A549 (cell line): Measurements from ENCODE around the gene RAB18.

ENCODE experiments used
- ESRRA ChIP-seq: fragments of 150-350 bp; IDR thresholded peaks from 2 replicates; pipeline ENCODE4 v1.6.1; 2014; ENCODE audit warnings: mild to moderate bottlenecking, low read length, borderline replicate concordance
- HOXB5 ChIP-seq: fragments of 250-450 bp; sonication (Bioruptor Pico); IDR thresholded peaks from 2 replicates; pipeline ENCODE4 v1.5.0; 2020; ENCODE audit warnings: mild to moderate bottlenecking, moderate library complexity
- JUNB ChIP-seq: fragments of >200 bp; sonication (Bioruptor Twin); formaldehyde crosslinking; IDR thresholded peaks from 2 replicates; pipeline ENCODE4 v1.6.1; 2016
- KDM1A ChIP-seq: fragments of 200-600 bp; sonication (generic); IDR thresholded peaks from 2 replicates; pipeline ENCODE4 v1.6.1; 2016; ENCODE audit warnings: low read depth, mild to moderate bottlenecking
- NFE2L2 ChIP-seq: fragments of 150-350 bp; conservative IDR thresholded peaks from 2 replicates; pipeline ENCODE4 v1.6.1; 2014; ENCODE audit warnings: low read length
- NR3C1 ChIP-seq: fragments of >200 bp; sonication (Bioruptor Twin); formaldehyde crosslinking; IDR thresholded peaks from 3 replicates; pipeline ENCODE4 v1.6.1; 2017
- POLR2A ChIP-seq: IDR thresholded peaks from 2 replicates; pipeline ENCODE4 v1.6.1; 2012; ENCODE audit warnings: mild to moderate bottlenecking, low read length
- TF ChIP-seq, protein P1 (sequence below): fragments of >200 bp; sonication (Bioruptor Twin); formaldehyde crosslinking; IDR thresholded peaks from 3 replicates; pipeline ENCODE4 v1.5.1; 2016
- TF ChIP-seq, protein P2 (sequence below): IDR thresholded peaks from 2 replicates; pipeline ENCODE4 v1.6.1; 2012
- TF ChIP-seq, protein P3 (sequence below): fragments of 450-650 bp; IDR thresholded peaks from 2 replicates; pipeline ENCODE4 v1.6.1; 2014; ENCODE audit warnings: antibody characterized with exemption
- TF ChIP-seq, protein P4 (sequence below): fragments of >200 bp; sonication (Bioruptor Twin); formaldehyde crosslinking; IDR thresholded peaks from 3 replicates; pipeline ENCODE4 v1.6.1; 2016
- TF ChIP-seq, protein P5 (sequence below): fragments of 200-600 bp; sonication (generic); IDR thresholded peaks from 2 replicates; pipeline ENCODE4 v1.6.1; 2016; ENCODE audit warnings: antibody characterized with exemption, mild to moderate bottlenecking, moderate library complexity

DNA sequence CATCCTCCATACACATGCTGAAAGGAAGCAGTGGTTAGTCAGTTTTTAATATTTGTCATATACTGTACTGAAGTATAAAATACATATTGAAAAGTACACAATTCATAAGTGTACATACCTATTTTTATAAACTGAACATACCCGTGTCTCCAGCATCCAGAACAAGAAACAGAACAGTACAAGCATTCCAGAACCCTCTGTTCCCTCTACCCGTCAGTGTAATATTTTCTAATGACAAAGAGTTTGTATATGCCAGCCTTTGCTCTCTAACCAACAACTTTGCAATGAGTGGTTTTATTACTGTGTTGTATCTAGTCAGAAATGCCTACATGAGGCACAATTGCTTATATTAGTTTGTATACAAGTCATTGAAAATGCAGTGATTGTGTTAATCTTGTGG, 18.7 kb upstream of the RAB18 start:
- no peak for TF ChIP-seq HOXB5 (CRISPR knock-in tag)
- TF ChIP-seq, protein P1, sequence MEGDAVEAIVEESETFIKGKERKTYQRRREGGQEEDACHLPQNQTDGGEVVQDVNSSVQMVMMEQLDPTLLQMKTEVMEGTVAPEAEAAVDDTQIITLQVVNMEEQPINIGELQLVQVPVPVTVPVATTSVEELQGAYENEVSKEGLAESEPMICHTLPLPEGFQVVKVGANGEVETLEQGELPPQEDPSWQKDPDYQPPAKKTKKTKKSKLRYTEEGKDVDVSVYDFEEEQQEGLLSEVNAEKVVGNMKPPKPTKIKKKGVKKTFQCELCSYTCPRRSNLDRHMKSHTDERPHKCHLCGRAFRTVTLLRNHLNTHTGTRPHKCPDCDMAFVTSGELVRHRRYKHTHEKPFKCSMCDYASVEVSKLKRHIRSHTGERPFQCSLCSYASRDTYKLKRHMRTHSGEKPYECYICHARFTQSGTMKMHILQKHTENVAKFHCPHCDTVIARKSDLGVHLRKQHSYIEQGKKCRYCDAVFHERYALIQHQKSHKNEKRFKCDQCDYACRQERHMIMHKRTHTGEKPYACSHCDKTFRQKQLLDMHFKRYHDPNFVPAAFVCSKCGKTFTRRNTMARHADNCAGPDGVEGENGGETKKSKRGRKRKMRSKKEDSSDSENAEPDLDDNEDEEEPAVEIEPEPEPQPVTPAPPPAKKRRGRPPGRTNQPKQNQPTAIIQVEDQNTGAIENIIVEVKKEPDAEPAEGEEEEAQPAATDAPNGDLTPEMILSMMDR, result no peak
- TF ChIP-seq, protein P2, sequence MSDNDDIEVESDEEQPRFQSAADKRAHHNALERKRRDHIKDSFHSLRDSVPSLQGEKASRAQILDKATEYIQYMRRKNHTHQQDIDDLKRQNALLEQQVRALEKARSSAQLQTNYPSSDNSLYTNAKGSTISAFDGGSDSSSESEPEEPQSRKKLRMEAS, result no peak
- TF ChIP-seq, protein P3, sequence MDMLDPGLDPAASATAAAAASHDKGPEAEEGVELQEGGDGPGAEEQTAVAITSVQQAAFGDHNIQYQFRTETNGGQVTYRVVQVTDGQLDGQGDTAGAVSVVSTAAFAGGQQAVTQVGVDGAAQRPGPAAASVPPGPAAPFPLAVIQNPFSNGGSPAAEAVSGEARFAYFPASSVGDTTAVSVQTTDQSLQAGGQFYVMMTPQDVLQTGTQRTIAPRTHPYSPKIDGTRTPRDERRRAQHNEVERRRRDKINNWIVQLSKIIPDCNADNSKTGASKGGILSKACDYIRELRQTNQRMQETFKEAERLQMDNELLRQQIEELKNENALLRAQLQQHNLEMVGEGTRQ, result no peak
- TF ChIP-seq KDM1A, result no peak
- no peak for TF ChIP-seq JUNB
- no peak for TF ChIP-seq NR3C1
- TF ChIP-seq, protein P4, sequence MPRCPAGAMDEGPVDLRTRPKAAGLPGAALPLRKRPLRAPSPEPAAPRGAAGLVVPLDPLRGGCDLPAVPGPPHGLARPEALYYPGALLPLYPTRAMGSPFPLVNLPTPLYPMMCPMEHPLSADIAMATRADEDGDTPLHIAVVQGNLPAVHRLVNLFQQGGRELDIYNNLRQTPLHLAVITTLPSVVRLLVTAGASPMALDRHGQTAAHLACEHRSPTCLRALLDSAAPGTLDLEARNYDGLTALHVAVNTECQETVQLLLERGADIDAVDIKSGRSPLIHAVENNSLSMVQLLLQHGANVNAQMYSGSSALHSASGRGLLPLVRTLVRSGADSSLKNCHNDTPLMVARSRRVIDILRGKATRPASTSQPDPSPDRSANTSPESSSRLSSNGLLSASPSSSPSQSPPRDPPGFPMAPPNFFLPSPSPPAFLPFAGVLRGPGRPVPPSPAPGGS, result no peak
- TF ChIP-seq POLR2A, result no peak
- TF ChIP-seq, protein P5, sequence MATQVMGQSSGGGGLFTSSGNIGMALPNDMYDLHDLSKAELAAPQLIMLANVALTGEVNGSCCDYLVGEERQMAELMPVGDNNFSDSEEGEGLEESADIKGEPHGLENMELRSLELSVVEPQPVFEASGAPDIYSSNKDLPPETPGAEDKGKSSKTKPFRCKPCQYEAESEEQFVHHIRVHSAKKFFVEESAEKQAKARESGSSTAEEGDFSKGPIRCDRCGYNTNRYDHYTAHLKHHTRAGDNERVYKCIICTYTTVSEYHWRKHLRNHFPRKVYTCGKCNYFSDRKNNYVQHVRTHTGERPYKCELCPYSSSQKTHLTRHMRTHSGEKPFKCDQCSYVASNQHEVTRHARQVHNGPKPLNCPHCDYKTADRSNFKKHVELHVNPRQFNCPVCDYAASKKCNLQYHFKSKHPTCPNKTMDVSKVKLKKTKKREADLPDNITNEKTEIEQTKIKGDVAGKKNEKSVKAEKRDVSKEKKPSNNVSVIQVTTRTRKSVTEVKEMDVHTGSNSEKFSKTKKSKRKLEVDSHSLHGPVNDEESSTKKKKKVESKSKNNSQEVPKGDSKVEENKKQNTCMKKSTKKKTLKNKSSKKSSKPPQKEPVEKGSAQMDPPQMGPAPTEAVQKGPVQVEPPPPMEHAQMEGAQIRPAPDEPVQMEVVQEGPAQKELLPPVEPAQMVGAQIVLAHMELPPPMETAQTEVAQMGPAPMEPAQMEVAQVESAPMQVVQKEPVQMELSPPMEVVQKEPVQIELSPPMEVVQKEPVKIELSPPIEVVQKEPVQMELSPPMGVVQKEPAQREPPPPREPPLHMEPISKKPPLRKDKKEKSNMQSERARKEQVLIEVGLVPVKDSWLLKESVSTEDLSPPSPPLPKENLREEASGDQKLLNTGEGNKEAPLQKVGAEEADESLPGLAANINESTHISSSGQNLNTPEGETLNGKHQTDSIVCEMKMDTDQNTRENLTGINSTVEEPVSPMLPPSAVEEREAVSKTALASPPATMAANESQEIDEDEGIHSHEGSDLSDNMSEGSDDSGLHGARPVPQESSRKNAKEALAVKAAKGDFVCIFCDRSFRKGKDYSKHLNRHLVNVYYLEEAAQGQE, result no peak
- no peak for TF ChIP-seq ESRRA
- no peak for TF ChIP-seq NFE2L2
